GM21423 (cell line): ENCODE data around the gene METRNL.
"Not testable (repeated sequence)": the region's sequence is repeated elsewhere in the genome, so short reads cannot be mapped to it uniquely, and the experiment has no call there.

Experiments used
- ATAC-seq: cut with Tn5 transposase; IDR thresholded peaks from one replicate; pipeline ENCODE4 v1.9.1; 2021; ENCODE audit warnings: mild to moderate bottlenecking, moderate library complexity; ENCODE audit not compliant: unreplicated experiment

Gene METRNL

GRCh38 chr17:83134456-83134855 lies 55.0 kb downstream of the METRNL start:
- ATAC-seq: not testable (repeated sequence)

GRCh38 chr17:83135692-83136091 lies 56.3 kb downstream of the METRNL start:
- ATAC-seq: no peak

GRCh38 chr17:83136156-83136555 lies 56.7 kb downstream of the METRNL start:
- ATAC-seq: no peak

GRCh38 chr17:83136931-83137330 lies 57.5 kb downstream of the METRNL start:
- no peak for ATAC-seq

GRCh38 chr17:83137523-83137922 lies 58.1 kb downstream of the METRNL start:
- ATAC-seq: no peak

GRCh38 chr17:83138820-83139219 lies 59.4 kb downstream of the METRNL start:
- ATAC-seq: no peak

GRCh38 chr17:83139541-83140248 lies 60.3 kb downstream of the METRNL start:
- not testable (repeated sequence) for ATAC-seq

GRCh38 chr17:83140249-83140566 lies 60.8 kb downstream of the METRNL start:
- ATAC-seq: not testable (repeated sequence)

- no peak for ATAC-seq
Observed at GRCh38 chr17:83142619-83143018, 63.2 kb downstream of the METRNL start.

GRCh38 chr17:83143817-83144231 lies 64.4 kb downstream of the METRNL start:
- no peak for ATAC-seq
